ENCODE results near the gene EFCAB11.

DNA sequence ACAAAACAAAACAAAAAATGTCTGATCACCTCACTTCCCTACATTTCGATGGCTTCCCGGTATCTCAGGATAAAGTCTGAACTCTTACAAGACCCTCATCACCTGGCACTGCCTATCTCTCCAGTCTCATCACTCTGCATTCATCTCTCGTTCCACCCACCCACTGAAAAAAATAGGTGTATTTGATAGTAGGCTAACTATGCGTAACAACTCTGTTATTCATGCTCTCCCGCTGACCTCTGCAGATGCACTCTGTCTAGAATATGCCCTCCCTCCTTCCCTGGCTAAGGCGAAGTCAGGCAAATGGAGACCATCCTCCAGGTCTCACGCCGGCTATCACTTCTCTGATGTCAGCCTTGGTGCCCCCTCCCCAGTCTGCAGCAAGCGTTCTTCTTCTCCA lies 44.9 kb downstream of the EFCAB11 start:
- TF ChIP-seq, protein P1, sequence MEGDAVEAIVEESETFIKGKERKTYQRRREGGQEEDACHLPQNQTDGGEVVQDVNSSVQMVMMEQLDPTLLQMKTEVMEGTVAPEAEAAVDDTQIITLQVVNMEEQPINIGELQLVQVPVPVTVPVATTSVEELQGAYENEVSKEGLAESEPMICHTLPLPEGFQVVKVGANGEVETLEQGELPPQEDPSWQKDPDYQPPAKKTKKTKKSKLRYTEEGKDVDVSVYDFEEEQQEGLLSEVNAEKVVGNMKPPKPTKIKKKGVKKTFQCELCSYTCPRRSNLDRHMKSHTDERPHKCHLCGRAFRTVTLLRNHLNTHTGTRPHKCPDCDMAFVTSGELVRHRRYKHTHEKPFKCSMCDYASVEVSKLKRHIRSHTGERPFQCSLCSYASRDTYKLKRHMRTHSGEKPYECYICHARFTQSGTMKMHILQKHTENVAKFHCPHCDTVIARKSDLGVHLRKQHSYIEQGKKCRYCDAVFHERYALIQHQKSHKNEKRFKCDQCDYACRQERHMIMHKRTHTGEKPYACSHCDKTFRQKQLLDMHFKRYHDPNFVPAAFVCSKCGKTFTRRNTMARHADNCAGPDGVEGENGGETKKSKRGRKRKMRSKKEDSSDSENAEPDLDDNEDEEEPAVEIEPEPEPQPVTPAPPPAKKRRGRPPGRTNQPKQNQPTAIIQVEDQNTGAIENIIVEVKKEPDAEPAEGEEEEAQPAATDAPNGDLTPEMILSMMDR (IDR thresholded peaks at IDR 0.05), result no peak
- TF ChIP-seq POLR2A (IDR thresholded peaks at IDR 0.05), result no peak

Measured in thyroid gland (tissue), 4 donors.